GM12801 (cell line): ENCODE results near the gene SERTM1.

ENCODE experiments used
- TF ChIP-seq, protein P1 (sequence below): IDR thresholded peaks from one replicate; pipeline ENCODE4 v1.5.1; 2011; ENCODE audit warnings: control low read depth; ENCODE audit not compliant: insufficient read length; ENCODE audit errors: extremely low read depth

The SERTM1 gene

DNA sequence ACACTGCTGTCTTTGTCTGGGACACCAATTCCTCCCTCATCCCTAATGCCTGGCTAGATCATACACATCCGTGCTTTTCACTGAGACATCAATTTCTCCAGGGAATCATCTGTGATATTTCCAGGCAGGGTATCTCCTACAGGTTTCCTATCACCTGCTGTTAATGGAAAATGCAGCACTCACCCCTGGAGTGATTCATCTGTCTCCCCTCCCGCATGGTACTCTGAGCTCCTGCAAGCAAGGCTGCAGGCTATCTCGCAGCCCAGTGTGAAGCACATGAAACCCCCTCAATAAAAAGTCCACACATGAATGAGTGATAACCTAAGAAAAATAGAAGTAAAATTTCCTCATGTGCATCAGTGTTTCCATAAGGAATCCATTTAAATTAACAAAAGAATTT, 38.5 kb downstream of the SERTM1 start:
- TF ChIP-seq, protein P1, sequence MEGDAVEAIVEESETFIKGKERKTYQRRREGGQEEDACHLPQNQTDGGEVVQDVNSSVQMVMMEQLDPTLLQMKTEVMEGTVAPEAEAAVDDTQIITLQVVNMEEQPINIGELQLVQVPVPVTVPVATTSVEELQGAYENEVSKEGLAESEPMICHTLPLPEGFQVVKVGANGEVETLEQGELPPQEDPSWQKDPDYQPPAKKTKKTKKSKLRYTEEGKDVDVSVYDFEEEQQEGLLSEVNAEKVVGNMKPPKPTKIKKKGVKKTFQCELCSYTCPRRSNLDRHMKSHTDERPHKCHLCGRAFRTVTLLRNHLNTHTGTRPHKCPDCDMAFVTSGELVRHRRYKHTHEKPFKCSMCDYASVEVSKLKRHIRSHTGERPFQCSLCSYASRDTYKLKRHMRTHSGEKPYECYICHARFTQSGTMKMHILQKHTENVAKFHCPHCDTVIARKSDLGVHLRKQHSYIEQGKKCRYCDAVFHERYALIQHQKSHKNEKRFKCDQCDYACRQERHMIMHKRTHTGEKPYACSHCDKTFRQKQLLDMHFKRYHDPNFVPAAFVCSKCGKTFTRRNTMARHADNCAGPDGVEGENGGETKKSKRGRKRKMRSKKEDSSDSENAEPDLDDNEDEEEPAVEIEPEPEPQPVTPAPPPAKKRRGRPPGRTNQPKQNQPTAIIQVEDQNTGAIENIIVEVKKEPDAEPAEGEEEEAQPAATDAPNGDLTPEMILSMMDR, result no peak

DNA sequence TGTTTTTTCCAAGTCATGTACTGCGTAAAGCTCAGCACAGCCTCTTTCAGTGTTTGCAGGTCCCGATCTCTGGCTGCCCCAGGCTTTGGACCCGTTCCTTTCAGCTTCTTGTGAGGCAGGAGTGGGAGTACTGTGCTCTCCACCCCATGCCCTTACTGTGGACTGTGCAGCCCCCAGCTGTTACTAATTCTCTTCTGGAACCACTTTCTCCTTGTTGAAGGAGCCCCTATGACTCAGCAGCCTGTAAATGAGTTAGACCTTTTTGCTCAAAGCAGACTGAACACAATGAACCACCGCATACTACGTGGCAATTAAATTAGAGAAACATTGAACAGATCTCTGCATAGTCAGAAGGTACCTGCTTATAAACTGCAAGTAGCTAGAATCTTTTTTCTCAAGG, 39.0 kb downstream of the SERTM1 start:
- TF ChIP-seq, protein P1, result no peak

DNA sequence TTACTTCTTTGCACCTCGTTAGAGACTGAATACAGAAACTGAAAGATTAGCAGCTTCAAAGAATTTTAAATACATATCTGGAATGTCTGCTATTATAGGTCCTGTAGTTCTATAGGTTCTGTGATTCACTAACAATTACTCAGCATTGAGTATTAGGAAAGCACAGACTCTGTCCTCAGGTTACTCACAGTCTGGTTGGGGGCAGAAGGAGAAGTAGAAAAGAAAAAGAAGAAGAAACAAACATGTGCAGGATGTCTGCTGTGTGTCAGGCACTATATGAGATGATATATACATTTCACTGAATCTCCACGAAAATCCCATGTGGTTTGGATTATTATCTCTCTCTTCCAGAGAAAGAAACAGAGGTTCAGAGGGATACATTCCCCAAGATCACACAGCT, 40.1 kb downstream of the SERTM1 start:
- TF ChIP-seq, protein P1, result no peak

DNA sequence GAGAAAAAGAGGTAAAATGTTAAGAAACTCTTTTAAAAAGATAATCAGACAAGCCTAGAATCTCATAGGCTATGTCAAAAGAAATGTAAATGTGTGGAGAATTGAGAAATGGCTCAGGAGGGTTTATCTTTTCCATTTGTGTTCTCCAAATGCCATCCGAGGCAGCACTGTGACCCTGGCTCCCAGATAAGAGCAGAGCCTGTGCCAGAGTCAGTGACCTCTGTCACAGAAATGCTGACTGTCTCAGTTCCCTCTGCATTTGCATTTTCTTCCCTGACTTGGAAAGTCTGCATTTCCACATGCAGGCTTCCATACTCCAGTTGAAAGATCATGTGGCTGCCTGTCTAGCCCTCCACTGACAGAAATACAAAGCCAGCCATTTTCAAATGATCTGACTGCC, 42.0 kb downstream of the SERTM1 start:
- TF ChIP-seq, protein P1, result no peak

DNA sequence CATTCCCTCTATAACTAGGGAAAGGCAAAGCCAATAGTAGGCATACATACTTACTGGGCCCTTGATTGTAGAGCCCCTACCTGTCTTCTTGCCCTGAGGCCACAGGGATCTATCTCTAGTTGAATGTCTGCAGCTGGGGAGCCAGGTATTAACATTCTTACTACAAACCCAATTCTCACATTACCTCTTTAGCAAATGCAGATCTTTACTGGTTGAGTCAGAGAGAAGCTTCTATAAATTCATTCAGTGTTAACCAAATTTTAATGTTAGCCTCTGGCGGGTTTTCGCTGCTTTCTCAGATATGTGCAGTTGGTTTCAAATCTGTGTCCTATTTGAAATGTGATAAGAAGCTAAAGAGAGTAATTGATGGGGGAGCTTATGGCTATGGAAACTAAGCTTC, 43.2 kb downstream of the SERTM1 start:
- TF ChIP-seq, protein P1, result no peak

DNA sequence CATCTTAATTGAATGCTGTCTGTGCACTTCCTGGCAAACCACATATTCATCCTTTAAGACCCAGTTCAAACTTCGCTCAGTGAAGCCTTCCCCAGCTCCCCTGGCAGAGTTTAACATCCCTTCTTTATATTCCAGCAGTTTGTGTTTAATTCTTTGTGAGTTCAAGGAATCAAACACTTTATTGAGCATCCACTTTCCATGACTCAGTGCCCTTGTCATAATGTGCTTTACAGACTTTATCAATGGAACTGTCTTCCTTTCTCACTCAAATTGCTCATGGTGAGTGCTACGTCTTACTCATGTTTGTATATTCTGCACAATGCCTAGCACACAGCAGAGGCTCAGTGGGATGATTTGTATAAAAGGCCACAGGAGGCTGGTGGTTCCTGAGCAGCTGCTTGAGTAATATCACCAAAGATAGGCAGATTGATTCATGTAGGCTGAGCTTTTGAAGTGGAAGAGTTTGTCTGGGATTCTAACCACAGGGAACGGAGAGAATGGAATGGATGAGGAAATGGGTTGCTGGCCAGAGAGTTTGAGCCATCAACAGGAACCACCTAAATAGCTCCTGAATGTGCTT, 44.2 kb downstream of the SERTM1 start:
- TF ChIP-seq, protein P1, result no peak

DNA sequence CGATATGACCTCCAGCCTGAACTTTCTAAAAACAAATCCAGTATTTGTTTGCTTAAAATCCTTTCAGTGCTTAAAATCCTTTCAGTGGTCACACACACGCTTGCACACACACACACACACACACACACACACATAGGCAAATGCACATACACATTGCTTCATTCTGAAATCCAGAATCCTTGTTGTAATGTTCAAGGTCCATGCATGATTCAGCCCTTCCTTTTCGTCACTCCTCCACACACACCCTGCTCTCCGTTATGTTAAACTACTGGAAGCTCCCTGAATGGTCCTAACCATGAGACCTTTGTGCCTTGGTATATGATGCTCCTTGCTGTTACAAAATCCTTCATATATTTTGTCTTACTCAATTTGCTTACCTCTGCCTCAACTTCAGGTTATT, 44.9 kb downstream of the SERTM1 start:
- TF ChIP-seq, protein P1, result no peak
